ENCODE measurements around the gene PLEKHA4. TPM values are rescaled to one million over a fixed set of nuclear protein-coding genes. Genes with fewer than 3 reads are reported as not detected.

The PLEKHA4 gene
- total and polyA plus RNA-seq, 2 experiments from 2014 or later = 12.2 to 12.3 TPM

DNA sequence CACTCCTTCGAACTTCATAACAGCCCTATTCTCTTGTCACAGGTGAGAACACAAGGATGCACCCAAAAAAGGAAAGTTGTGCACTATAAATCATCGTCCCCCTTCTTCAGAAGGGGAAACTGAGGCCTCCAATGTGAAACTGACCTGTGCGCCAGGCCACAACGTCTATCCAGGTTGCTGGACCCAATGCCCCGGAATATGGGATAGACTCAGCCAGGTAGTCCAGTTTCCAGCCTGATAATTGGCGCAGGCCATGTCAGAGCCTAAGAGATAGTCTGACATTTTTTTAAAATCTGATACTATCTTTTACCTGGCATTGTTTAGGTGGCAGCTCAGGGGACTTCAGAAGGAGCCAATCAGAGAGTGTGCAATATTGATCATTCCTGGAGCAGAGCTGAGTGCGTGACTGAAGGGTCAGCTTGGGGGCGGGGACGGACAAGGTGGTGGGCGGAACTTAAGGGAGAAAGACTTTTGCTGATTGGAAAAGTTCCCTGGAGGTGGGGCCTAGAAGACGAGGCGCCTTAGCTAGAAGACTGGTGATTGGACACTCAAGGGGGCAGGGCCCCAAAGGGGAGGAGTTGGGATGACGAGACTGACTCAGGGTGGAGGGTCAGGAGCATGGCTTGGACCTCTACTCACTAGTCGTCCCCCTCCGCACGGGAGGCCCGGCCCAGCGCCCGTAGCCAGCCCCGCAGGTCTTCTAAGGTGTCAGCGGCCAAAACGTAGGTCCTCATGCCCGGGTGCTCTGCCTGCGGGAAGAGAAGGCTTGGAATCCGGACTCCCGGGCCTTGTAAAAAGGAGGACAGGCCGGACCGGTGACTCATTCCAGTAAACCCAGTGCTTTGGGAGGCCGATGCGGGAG, 8.5 kb downstream of the PLEKHA4 start:
- no peaks in the 10 kb centered on the region for H3K9me2 ChIP-seq (ENCODE audit: insufficient read depth)
- Mint-ChIP-seq H3K4me3 (no peak overlapping the region), H3K27me3 (ENCODE audit: insufficient read depth, low read depth, poor library complexity) (peaks cover 14% of the 10 kb centered on the region), H3K9me3 (no peaks in the 10 kb centered on the region), H3K4me1 (peaks cover 8% of the 10 kb centered on the region), H3K27ac (no peak overlapping the region; the same call in 1 of the 2 replicates), H3K36me3 (ENCODE audit: low read depth) (peaks cover 22% of the 10 kb centered on the region)
- 0 out of 2 replicates have a peak overlapping the region, but pooled peaks have one; percentile 58 for H3K4me2 ChIP-seq
- peak; percentile 87 for ATAC-seq
- peak overlapping the region; percentile 5; the same call in 1 of the 2 replicates for H3K27ac ChIP-seq (ENCODE audit: low read depth)
- H3F3A ChIP-seq (replicated peaks; ENCODE audit: low read depth) = no peaks in the 10 kb centered on the region
- H3K4me1 ChIP-seq (ENCODE audit: insufficient read depth) = peaks cover 8% of the 10 kb centered on the region; the same call in 1 of the 2 replicates
- no peak for TF ChIP-seq NANOG (IDR thresholded peaks at IDR 0.05; ENCODE audit: borderline replicate concordance)
- no peak for TF ChIP-seq CREB1 (CRISPR knock-in tag; IDR thresholded peaks at IDR 0.05; ENCODE audit: low read depth)
- TF ChIP-seq POLR2AphosphoS5 (IDR thresholded peaks at IDR 0.05; ENCODE audit: low read depth) = no peak; the same call in 1 of the 2 replicates
- TF ChIP-seq STAT1 (IDR thresholded peaks at IDR 0.05; ENCODE audit: unreplicated experiment) = no peak
- TF ChIP-seq ZNF331 (CRISPR knock-in tag; IDR thresholded peaks at IDR 0.05; ENCODE audit: low read depth) = no peak
- H3K36me3 ChIP-seq (ENCODE audit: insufficient read depth) = no peaks in the 10 kb centered on the region; the same call in 1 of the 2 replicates
- peak overlapping the region; percentile 72; the same call in 1 of the 2 replicates for H2AFZ ChIP-seq
- no peaks in the 10 kb centered on the region for H3K79me2 ChIP-seq (replicated peaks; ENCODE audit: insufficient read depth)
- peak; percentile 97 for DNase-seq (ENCODE audit: low spot score)
- no peaks in the 10 kb centered on the region for H4K20me1 ChIP-seq (replicated peaks; ENCODE audit: insufficient read depth)
- H3K4me3 ChIP-seq = no peak overlapping the region; the same call in 1 of the 2 replicates
- H3K27me3 ChIP-seq (ENCODE audit: insufficient read depth) = no peaks in the 10 kb centered on the region

DNA sequence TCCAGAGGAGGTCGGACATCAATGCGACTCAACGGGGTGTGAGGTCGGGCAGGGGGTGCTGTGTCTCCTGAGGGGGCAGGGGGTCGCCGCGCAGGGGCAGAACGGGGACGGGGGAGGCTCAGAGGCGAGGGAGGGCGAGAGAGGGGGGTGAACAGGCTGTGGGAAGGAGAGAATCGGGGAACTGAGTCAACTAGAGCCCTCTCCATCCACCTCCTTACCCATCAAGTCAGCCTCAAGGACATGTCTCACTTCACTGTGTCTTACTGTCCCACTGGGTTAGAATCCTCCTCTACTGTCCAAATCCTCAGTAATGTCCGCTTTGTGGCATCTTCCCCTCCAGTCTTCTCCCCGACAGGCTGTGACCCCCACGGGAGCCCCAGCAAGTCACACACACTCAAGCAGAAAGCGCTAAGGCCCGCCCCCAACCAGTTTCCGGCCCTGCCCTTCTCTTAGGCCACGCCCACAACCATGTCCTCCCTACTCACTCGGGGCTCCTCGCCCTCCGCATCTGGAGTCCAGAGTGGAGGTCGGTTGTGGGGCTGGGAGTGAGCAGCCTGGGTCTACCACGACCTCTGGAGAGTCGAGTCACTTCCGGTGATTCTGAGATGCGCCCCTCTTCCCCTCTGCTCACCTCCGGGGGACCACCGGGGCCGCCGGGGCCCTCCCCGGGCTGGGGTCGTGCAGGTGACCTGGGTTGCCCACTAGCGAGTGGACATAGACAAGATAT, 9.3 kb downstream of the PLEKHA4 start:
- TF ChIP-seq ZNF331 (CRISPR knock-in tag; IDR thresholded peaks at IDR 0.05; ENCODE audit: low read depth) (no peak), ZNF114 (CRISPR knock-in tag; IDR thresholded peaks at IDR 0.05) (no peak), NANOG (IDR thresholded peaks at IDR 0.05; ENCODE audit: borderline replicate concordance) (no peak), POLR2AphosphoS5 (IDR thresholded peaks at IDR 0.05; ENCODE audit: low read depth) (peak; percentile 20; the same call in 1 of the 2 replicates)
- TF ChIP-seq, protein P1, sequence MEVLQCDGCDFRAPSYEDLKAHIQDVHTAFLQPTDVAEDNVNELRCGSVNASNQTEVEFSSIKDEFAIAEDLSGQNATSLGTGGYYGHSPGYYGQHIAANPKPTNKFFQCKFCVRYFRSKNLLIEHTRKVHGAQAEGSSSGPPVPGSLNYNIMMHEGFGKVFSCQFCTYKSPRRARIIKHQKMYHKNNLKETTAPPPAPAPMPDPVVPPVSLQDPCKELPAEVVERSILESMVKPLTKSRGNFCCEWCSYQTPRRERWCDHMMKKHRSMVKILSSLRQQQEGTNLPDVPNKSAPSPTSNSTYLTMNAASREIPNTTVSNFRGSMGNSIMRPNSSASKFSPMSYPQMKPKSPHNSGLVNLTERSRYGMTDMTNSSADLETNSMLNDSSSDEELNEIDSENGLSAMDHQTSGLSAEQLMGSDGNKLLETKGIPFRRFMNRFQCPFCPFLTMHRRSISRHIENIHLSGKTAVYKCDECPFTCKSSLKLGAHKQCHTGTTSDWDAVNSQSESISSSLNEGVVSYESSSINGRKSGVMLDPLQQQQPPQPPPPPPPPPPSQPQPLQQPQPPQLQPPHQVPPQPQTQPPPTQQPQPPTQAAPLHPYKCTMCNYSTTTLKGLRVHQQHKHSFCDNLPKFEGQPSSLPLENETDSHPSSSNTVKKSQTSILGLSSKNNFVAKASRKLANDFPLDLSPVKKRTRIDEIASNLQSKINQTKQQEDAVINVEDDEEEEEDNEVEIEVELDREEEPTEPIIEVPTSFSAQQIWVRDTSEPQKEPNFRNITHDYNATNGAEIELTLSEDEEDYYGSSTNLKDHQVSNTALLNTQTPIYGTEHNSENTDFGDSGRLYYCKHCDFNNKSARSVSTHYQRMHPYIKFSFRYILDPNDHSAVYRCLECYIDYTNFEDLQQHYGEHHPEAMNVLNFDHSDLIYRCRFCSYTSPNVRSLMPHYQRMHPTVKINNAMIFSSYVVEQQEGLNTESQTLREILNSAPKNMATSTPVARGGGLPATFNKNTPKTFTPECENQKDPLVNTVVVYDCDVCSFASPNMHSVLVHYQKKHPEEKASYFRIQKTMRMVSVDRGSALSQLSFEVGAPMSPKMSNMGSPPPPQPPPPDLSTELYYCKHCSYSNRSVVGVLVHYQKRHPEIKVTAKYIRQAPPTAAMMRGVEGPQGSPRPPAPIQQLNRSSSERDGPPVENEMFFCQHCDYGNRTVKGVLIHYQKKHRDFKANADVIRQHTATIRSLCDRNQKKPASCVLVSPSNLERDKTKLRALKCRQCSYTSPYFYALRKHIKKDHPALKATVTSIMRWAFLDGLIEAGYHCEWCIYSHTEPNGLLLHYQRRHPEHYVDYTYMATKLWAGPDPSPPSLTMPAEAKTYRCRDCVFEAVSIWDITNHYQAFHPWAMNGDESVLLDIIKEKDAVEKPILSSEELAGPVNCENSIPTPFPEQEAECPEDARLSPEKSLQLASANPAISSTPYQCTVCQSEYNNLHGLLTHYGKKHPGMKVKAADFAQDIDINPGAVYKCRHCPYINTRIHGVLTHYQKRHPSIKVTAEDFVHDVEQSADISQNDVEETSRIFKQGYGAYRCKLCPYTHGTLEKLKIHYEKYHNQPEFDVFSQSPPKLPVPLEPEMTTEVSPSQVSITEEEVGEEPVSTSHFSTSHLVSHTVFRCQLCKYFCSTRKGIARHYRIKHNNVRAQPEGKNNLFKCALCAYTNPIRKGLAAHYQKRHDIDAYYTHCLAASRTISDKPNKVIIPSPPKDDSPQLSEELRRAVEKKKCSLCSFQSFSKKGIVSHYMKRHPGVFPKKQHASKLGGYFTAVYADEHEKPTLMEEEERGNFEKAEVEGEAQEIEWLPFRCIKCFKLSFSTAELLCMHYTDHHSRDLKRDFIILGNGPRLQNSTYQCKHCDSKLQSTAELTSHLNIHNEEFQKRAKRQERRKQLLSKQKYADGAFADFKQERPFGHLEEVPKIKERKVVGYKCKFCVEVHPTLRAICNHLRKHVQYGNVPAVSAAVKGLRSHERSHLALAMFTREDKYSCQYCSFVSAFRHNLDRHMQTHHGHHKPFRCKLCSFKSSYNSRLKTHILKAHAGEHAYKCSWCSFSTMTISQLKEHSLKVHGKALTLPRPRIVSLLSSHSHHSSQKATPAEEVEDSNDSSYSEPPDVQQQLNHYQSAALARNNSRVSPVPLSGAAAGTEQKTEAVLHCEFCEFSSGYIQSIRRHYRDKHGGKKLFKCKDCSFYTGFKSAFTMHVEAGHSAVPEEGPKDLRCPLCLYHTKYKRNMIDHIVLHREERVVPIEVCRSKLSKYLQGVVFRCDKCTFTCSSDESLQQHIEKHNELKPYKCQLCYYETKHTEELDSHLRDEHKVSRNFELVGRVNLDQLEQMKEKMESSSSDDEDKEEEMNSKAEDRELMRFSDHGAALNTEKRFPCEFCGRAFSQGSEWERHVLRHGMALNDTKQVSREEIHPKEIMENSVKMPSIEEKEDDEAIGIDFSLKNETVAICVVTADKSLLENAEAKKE (CRISPR knock-in tag; IDR thresholded peaks at IDR 0.05) = no peak
- no peak overlapping the region; the same call in 2 of the 3 replicates for H3K4me3 Mint-ChIP-seq
- H3K27me3 ChIP-seq (ENCODE audit: insufficient read depth) = no peaks in the 10 kb centered on the region
- H3K79me2 ChIP-seq (replicated peaks; ENCODE audit: insufficient read depth) = no peaks in the 10 kb centered on the region
- peaks cover 8% of the 10 kb centered on the region; the same call in 1 of the 2 replicates for H3K4me1 ChIP-seq (ENCODE audit: insufficient read depth)
- H3K27ac Mint-ChIP-seq = 0 out of 2 replicates have a peak overlapping the region, but pooled peaks have one; percentile 58
- no peaks in the 10 kb centered on the region for H3K9me2 ChIP-seq (ENCODE audit: insufficient read depth)
- H3K4me1 Mint-ChIP-seq = peaks cover 8% of the 10 kb centered on the region
- peak overlapping the region; percentile 37 for H3K4me3 ChIP-seq
- H3K36me3 Mint-ChIP-seq (ENCODE audit: low read depth) = peaks cover 15% of the 10 kb centered on the region
- H2AFZ ChIP-seq = peak overlapping the region; percentile 72; the same call in 1 of the 2 replicates
- no peaks in the 10 kb centered on the region for H3F3A ChIP-seq (replicated peaks; ENCODE audit: low read depth)
- no peaks in the 10 kb centered on the region for H3K9me3 Mint-ChIP-seq
- peak; percentile 87 for DNase-seq (ENCODE audit: low spot score)
- H3K27me3 Mint-ChIP-seq (ENCODE audit: insufficient read depth, low read depth, poor library complexity) = peaks cover 15% of the 10 kb centered on the region
- H3K4me2 ChIP-seq = peak overlapping the region; percentile 58
- ATAC-seq = peak; percentile 82
- peak overlapping the region; percentile 5; the same call in 1 of the 2 replicates for H3K27ac ChIP-seq (ENCODE audit: low read depth)
- no peaks in the 10 kb centered on the region for H4K20me1 ChIP-seq (replicated peaks; ENCODE audit: insufficient read depth)
- H3K36me3 ChIP-seq (ENCODE audit: insufficient read depth) = no peaks in the 10 kb centered on the region; the same call in 1 of the 2 replicates
